Activated CD4-positive, alpha-beta T cell treated with anti-CD3 and anti-CD28 coated beads for 4 hours (primary cell): ENCODE data around the gene PTCD1.
A peak's percentile ranks its signal among the peaks of the same experiment; 100 is the strongest.

Experiments
- DNase-seq, 2 donors: peaks; one replicate each; pipeline ENCODE4 v3.0.0-alpha.2; 2020

The PTCD1 gene

DNA sequence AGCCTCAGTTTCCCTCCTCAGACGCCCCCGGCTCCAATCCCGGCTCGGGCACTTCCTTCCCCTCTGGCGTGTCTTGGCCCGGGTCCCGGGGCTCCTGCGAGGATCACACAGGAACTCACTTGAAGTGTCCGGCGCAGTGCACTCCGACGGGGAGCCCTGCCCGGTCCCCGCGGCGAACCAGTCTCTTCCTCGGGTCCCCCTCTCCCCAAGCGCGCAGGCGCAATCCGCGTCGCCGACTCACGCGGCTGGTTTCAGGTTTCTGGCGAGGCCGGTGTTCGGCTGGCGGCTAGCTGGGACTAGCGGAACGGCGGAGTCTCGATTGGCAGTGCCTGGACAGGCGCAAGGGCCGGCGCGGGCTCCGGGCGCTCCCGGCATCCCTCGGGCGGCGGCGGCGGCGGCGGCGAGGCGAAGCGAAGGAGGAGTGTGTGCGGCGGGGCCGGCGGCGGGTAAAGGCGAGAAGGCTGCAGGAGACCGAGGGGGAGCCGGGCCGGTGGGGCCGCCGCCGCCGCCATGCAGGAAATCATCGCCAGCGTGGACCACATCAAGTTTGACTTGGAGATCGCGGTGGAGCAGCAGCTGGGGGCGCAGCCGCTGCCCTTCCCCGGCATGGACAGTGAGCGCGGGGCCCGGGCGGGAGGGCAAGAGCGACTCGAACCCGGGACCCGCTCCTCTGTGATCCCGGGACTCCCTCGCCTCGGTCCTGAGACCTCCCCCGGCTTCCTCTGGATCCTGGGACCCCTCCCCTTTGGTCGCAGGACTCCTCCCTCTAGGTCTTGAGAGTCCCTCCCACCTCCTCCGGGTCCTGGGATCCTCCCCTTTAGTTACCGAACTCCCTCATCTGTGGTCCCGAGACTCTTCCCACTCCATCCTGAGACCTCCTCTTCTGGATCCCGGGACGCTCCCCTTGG lies at the start of gene PTCD1, which contains the start of gene CPSF4:
Gene PTCD1 (minus strand): TSS at position 226 of the 908 bp plus-strand sequence. CDS start 3,556 bp downstream, outside the sequence.
Gene CPSF4 (plus strand): TSS at position 371 of the 908 bp plus-strand sequence. CDS start 140 bp downstream, at position 511.
- peak; percentile 89 to 91 for DNase-seq

- DNase-seq, result no peak
Observed at GRCh38 chr7:99485094-99485493, 46.5 kb upstream of the PTCD1 start.

DNA sequence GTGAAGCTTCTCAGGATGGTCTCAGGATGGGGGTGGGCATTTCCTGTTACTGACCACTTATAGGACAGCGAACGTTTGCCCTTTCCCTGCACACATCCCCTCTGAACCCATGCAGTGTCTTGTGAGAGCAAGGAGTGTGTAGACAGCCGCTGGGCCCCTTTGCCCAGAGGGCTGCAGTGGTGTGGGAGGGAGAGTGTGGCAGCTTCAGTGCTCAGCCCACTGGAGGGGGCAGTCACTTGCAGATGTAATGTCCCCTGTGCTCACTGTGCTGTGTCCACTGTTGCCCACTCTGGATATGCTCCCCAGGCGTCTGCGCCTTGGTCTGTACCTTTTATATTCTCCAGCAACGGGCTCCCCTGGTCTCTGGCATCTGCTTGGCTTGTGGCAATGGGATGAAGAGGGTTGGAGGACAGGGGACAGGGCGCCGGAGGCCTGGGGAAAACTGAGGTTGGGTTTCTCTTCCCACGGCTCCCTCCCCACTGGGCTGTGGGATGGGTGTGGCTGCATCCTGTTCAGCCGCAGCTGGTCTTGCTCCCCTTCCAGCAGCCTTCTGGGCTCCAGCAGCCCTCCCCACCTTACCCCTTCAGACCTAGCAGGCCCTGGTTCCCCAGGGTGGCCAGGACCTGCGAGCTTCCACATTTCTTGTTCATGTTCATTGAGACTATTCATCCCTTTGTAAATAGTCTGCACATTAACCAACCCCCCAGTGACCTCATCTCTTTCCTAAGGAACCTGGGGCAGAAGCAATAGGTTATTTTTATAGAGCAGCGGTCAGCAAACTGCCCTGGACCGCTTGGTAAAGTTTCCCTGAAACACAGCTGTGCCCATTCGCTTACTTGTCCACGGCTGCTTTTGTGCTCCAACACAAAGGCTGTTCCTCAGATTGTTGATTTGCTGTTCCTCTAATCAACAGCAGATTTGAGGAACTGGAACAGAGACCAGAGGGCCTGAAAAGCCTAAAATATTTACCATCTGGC lies 40.2 kb upstream of the PTCD1 start:
- DNase-seq, result no peak

DNA sequence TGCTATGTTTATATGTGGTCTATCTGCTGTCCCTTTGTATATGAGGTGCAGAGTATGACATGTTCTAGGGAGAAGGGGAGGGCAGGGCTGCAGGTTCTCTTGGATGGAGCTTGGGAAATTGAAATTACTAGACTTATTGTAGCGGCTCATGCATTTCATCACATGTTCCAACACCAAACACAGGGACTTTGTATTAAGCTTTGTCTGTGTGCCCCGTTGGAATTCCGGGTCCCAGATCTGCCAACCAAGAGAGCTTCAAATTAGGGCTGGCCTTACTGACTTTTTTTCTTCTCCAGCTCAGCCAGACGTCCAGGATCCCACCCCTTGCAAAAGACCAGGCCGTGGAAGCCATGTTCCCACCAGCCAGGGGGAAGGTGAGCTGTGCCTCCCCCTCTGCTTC lies 37.5 kb upstream of the PTCD1 start:
- DNase-seq, result no peak

DNA sequence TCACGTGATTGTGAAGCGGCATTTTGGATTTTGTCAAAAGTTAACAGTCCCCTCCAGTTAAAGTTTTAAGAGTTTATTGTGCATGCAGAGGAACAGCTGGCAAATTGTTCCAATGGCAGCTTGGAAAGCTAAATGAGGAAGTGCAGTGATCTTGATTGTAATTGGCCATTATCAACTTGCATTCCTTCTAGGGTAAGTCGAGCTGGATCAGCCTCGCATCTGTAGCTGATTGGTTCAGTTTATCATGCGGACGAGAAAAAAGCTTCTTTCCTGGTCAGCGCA lies 34.7 kb upstream of the PTCD1 start:
- DNase-seq, result no peak

GRCh38 chr7:99472561-99473314 lies 34.1 kb upstream of the PTCD1 start, which contains the start of gene ZNF789:
Gene ZNF789, plus strand, starts transcription at chr7:99472890. Its CDS starts 3,567 bp downstream, at chr7:99476457.
- peak; percentile 97 to 98 for DNase-seq

- no peak for DNase-seq
Observed at GRCh38 chr7:99469381-99470065, 30.9 kb upstream of the PTCD1 start.

DNA sequence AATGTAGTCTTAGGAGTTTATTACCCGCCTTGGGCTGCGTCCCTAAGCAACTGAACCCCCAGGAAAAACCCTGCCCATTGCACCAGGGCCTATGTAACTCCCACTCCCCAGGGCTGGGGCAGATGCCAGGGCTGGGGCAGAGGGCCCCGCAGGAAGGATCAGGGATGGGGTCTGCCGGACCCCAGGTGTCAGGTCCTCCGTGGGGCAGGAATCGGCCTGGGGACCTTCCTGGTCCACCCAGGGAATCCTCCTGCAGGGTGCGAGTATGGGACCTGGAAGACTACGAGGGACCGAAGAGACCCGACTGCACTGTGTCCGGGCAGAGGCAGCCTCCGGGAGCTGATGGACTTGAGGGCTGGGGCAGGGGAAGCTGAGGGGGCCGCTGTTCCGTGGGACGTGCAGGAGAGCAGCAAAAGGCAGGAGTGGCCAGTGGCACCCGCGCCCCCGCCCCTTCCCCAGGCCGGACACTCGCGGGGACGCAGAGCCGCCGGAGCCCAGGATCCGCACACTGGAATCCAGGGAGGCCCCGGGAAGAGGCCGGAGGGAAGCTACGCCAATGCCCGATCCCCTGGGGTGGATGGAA lies 29.8 kb upstream of the PTCD1 start:
- DNase-seq, result no peak

GRCh38 chr7:99465421-99465768 lies 26.8 kb upstream of the PTCD1 start:
- no peak for DNase-seq

DNA sequence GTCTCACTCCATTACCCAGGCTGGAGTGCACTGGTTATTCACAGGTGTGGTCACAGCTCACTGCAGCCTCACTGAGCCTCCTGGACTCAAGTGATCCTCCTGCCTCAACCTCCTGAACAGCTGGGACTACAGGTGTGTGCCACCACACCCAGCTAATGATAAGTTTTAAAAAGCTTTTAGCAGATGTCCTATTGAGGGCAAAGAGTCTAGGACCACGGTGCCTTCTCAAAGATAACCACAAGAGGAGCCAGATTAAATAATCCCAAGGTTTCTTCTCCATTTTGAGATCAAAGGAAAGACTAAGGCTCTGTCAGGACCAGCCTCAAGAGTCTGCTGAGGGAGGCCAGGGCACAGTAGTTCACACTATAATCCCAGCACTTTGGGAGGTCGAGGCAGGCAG lies 22.6 kb upstream of the PTCD1 start:
- no peak for DNase-seq

DNA sequence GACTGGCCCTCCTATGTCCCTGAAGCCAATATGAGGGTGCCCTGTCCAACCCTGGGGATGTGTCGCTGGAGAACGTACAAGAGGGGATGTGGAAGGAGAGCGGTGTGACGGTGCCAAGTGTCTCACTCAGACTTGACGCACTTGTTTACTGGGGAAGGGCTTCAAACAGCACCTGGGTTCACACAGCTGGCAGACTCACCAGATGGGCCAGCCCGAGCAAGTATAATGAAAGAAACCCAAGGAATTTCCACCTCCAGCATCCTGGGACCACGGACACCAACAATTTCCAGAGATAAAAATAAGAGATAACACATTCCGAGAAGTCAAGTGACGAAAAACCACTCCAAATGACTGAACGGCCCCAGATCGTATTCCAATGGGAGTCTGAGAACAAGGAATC lies 22.1 kb upstream of the PTCD1 start:
- no peak for DNase-seq

DNA sequence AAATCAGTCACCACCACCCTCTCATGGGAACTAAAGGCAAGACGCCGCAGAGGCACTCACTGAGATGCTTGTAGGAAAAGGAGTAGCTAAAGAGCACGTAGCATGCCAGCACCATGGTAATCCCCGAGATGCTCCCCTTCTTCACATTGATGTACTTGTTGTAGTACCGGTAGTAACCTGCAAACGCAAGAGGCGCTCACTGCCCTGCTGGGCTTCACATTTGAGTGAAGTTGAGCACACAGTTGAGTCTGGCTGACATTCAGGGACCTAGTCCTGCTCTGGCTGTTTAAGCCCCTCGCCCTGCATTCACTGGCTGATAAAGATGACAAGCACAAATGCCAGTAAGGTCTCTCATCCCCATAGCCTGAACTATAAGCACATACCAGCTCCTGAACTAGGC lies 20.5 kb upstream of the PTCD1 start:
- DNase-seq, result no peak

- no peak for DNase-seq
Observed at GRCh38 chr7:99457650-99458493, 19.3 kb upstream of the PTCD1 start.

DNA sequence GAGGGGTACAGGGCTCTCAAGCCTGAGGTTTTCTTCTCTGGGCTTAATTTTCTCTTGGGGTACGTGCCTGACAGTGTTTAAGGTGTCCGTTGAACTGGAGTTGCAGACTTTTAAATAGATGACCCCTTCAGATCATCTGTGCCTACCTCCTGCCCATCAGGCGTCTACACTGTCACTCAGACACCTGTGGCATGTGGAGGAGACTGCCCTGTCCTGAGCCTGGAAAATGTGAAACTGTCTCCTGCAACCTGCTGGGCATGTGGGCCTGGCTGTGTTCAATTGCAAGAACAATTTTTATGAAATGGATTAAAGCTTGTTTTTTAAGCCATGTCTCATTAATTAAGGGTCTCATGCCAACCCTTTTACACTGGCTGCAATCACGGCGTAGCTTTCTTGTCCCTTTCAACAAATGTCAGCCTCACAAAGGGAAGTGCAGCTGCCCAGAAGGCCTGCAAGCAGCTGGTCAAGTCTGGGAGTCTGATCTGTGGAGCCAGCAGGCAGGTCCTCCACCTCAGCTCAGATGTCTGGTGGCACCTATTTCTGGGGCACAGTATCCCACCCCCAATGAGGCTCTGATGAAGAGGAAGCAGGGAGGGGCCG lies 18.6 kb upstream of the PTCD1 start:
- no peak for DNase-seq

DNA sequence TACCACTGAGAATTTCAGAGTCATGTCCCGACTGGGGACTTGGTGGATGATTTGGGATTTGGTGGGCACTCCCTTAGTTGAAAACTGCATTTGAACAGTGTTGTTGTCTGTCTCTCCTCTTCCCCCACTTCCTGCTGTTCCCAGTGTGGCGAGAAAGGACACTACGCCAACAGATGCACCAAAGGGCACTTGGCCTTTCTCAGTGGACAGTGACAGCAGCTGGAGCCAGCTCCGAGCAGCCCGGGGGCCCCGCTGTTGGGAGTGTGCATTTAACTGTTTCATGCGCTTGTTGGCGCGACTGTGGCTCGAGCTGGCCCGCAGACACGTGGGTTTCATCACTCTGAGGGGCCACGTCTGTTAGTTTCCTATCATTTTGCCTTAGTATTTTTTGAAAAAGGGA lies 17.7 kb upstream of the PTCD1 start:
- no peak for DNase-seq

DNA sequence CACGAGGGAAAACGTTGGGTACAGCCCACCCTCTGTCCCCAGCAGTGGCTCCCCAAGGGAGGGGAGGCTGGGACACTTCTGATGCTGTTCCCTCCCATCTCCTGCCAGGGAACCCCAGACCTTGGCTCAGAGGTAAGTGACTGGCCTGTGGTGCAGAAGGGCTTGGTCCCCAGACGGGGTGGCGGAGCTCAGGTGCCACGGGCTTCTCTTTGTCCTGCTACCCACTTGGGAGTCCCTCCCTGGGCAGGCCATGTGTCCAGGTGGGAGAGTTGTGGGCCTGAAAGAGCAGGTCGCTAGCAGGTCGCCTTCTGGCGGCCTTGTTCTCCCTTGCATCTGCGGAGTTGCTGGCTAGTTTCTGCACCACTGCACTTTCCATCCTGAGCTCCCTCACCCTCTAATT lies 17.3 kb upstream of the PTCD1 start:
- no peak for DNase-seq

- no peak for DNase-seq
Observed at GRCh38 chr7:99453105-99453504, 14.5 kb upstream of the PTCD1 start.

GRCh38 chr7:99452541-99452940 lies 13.9 kb upstream of the PTCD1 start:
- no peak for DNase-seq

DNA sequence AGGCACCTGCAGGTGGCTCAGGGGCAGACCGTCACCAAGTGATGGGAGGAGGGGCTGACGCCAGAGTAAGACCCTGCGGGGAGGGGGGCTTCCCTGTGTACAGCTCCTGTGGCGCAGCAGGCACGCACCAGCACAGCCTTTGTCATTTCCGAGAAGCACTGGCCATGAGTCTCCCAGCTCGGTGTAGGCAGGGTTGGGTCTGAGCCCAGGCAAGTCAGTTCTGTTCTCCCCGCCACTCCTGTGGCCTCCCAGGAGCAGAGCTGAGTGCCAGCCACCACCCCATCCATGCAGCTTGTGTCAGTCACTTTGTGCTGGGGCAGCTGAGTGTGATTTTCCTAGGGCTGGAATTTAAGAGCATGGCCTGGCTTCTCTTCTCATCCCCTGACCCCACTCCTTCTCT lies 13.3 kb upstream of the PTCD1 start:
- no peak for DNase-seq

DNA sequence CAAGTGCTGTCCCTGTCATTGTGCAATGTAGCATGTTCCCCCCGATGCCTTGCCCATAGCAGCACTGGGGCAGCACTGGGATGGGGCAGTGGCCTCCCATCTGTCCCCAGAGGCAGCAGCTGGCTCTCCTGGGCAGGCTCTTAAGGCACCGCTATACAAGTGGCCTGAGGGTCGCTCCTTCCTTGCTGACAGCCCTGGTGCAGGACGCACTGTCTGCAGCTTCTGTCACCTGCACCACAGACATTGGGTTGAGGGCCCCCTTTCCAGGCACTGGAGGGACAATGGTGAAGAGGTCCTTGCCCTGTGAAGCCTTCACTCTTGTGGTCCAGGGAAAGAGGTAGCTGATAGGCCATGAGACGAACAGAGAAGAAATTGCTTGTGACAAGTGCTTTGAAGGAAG lies 10.7 kb upstream of the PTCD1 start:
- no peak for DNase-seq

- no peak for DNase-seq
Observed at GRCh38 chr7:99448855-99449254, 10.3 kb upstream of the PTCD1 start.
